OCI-LY7 (cell line): ENCODE results near the gene JAKMIP3. TPM values are rescaled to one million over a fixed set of nuclear protein-coding genes. Genes with fewer than 3 reads are reported as not detected.

Experiments
- BruUV-seq: library from RNA; stranded (reverse); fragments of 400-500 nt; replicated peaks from 2 replicates; lab custom pipeline; 2021; lab: Mats Ljungman, UMichigan
- CTCF ChIA-PET: fragments of 300-600 bp; sonication (Branson Sonifier 250); formaldehyde crosslinking; loops from one replicate; lab custom pipeline; 2022; ENCODE audit warnings: antibody characterized with exemption; ENCODE audit not compliant: unreplicated experiment; lab: Charles Lee
- POLR2A ChIA-PET: fragments of 300-600 bp; sonication (Branson Sonifier 250); formaldehyde crosslinking; loops from one replicate; lab custom pipeline; 2022; ENCODE audit warnings: antibody characterized with exemption; lab: Charles Lee
- DNase-seq: peaks from one replicate; pipeline ENCODE4 v3.0.0-alpha.2; 2015; ENCODE audit warnings: low spot score
- H2AFZ ChIP-seq: fragments of 200-600 bp; sonication (generic), shearing (Covaris generic); 2 replicates; pipeline ENCODE4 v1.6.1; 2014; ENCODE audit warnings: mild to moderate bottlenecking, antibody characterized with exemption, low read length, moderate library complexity
- H3K27ac ChIP-seq: fragments of 200-600 bp; sonication (generic); 2 replicates; pipeline ENCODE4 v1.5.1; 2014; ENCODE audit warnings: mixed run types, low read depth, mild to moderate bottlenecking, moderate library complexity, low read length, inconsistent platforms; ENCODE audit not compliant: poor library complexity, severe bottlenecking
- H3K36me3 ChIP-seq: fragments of 200-600 bp; sonication (generic); 2 replicates; pipeline ENCODE4 v1.6.1; 2014; ENCODE audit warnings: mild to moderate bottlenecking, antibody characterized with exemption, low read length, moderate library complexity, mixed read lengths; ENCODE audit not compliant: insufficient read depth
- H3K4me1 ChIP-seq: fragments of 200-600 bp; sonication (generic); 2 replicates; pipeline ENCODE4 v1.5.1; 2014; ENCODE audit warnings: mild to moderate bottlenecking, low read length; ENCODE audit not compliant: insufficient read depth, poor library complexity, severe bottlenecking
- H3K4me2 ChIP-seq: fragments of 200-600 bp; sonication (generic); 2 replicates; pipeline ENCODE4 v1.6.1; 2014; ENCODE audit warnings: mild to moderate bottlenecking, low read length
- H3K4me3 ChIP-seq: fragments of 200-600 bp; sonication (generic); 2 replicates; pipeline ENCODE4 v1.5.1; 2014; ENCODE audit warnings: mild to moderate bottlenecking, low read depth, low read length; ENCODE audit not compliant: poor library complexity, severe bottlenecking
- H3K79me2 ChIP-seq: fragments of 200-600 bp; sonication (generic); 2 replicates; pipeline ENCODE4 v1.6.1; 2016; ENCODE audit warnings: low read depth, mild to moderate bottlenecking, low read length, moderate library complexity, mixed read lengths; ENCODE audit not compliant: insufficient read depth
- H3K9me2 ChIP-seq: fragments of 200-600 bp; sonication (generic); 2 replicates; pipeline ENCODE4 v1.6.1; 2016; ENCODE audit warnings: mild to moderate bottlenecking, low read length, mixed read lengths; ENCODE audit not compliant: insufficient read depth
- H3K9me3 ChIP-seq: fragments of 200-600 bp; sonication (generic); 2 replicates; pipeline ENCODE4 v1.6.1; 2014; ENCODE audit warnings: mild to moderate bottlenecking, mixed run types, low read length, mixed read lengths
- H4K20me1 ChIP-seq: fragments of 200-600 bp; sonication (generic); 2 replicates; pipeline ENCODE4 v1.6.1; 2014; ENCODE audit warnings: mild to moderate bottlenecking, antibody characterized with exemption, low read length, moderate library complexity, mixed read lengths; ENCODE audit not compliant: insufficient read depth
- CTCF ChIP-seq: fragments of 200-600 bp; sonication (generic); conservative IDR thresholded peaks from 2 replicates; pipeline ENCODE4 v1.5.1; 2014; ENCODE audit warnings: mild to moderate bottlenecking, antibody characterized with exemption, low read length, moderate library complexity, mixed read lengths
- EZH2phosphoT487 ChIP-seq: fragments of 200-600 bp; sonication (generic); IDR thresholded peaks from 2 replicates; pipeline ENCODE4 v1.6.1; 2018; ENCODE audit warnings: low read depth, borderline replicate concordance, mild to moderate bottlenecking, mixed run types, antibody characterized with exemption, low read length, moderate library complexity, mixed read lengths
- intact Hi-C: fragments of 100-400 bp; cut with micrococcal nuclease; formaldehyde crosslinking; loops from one replicate; pipeline ENCODE4 v1.10.0; 2022; ENCODE audit not compliant: unreplicated experiment
- total RNA-seq, 2 experiments: library from RNA; depleted of rRNA in 1 of 2; stranded (reverse); fragments of >200 nt in 1 of 2; shearing (Covaris generic) in 1 of 2; gene quantifications; 2 replicates each; pipeline ENCODE4 v1.2.3, GENCODE V29; 2014 to 2022

The JAKMIP3 gene
- total RNA-seq, 2 experiments from 2014 or later = 0.54 to 0.89 TPM

- no peaks in the 10 kb centered on the region for H4K20me1 ChIP-seq
- no peaks in the 10 kb centered on the region for H3K79me2 ChIP-seq
- peaks cover 10% of the 10 kb centered on the region; the same call in 1 of the 2 replicates for H3K9me3 ChIP-seq
- no peak for DNase-seq
- H3K9me2 ChIP-seq = no peaks in the 10 kb centered on the region
- CTCF ChIA-PET = no interaction called here
- no peaks in the 10 kb centered on the region for H3K36me3 ChIP-seq
- no peak overlapping the region for H3K4me3 ChIP-seq
- POLR2A ChIA-PET = no interaction called here
- no peak overlapping the region for H3K4me2 ChIP-seq
- TF ChIP-seq CTCF (no peak), EZH2phosphoT487 (no peak)
- no peak overlapping the region for H3K27ac ChIP-seq
- no peaks in the 10 kb centered on the region for H3K4me1 ChIP-seq
- intact Hi-C loops = no loop called here
- H2AFZ ChIP-seq = no peak overlapping the region
- BruUV-seq = no TSS peak
Observed at GRCh38 chr10:132057191-132057681, 8.5 kb upstream of the JAKMIP3 start.

- Histone ChIP-seq H3K4me2 (no peak overlapping the region), H3K9me2 (no peaks in the 10 kb centered on the region), H3K9me3 (no peaks in the 10 kb centered on the region), H3K79me2 (no peaks in the 10 kb centered on the region), H2AFZ (no peak overlapping the region), H3K27ac (no peak overlapping the region), H3K4me1 (no peaks in the 10 kb centered on the region), H3K36me3 (no peaks in the 10 kb centered on the region), H4K20me1 (no peaks in the 10 kb centered on the region), H3K4me3 (no peak overlapping the region)
- BruUV-seq = no TSS peak
- TF ChIP-seq CTCF = no peak
- no peak for TF ChIP-seq EZH2phosphoT487
- no peak for DNase-seq
- intact Hi-C loops = no loop called here
- POLR2A ChIA-PET = no interaction called here
- CTCF ChIA-PET = no interaction called here
Observed at GRCh38 chr10:132058111-132058745, 7.5 kb upstream of the JAKMIP3 start.
